K562 (cell line): ENCODE results near the gene SRL. TPM values are rescaled to one million over a fixed set of nuclear protein-coding genes. Genes with fewer than 3 reads are reported as not detected.

ENCODE experiments used
- ATAC-seq: fragments of 200-7000 bp; cut with Tn5 transposase; 3 replicates; pipeline ENCODE4 v1.9.1; 2020; ENCODE audit warnings: moderate library complexity
- BruUV-seq: library from RNA; stranded (reverse); fragments of 400-500 nt; replicated peaks from 2 replicates; lab custom pipeline; 2021; lab: Mats Ljungman, UMichigan
- CTCF ChIA-PET: fragments of 300-600 bp; formaldehyde crosslinking; extraction: SDS; loops from one replicate; lab custom pipeline; 2021; ENCODE audit warnings: low intra/inter-chr PET ratio; lab: Yijun Ruan, JAX
- POLR2A ChIA-PET: fragments of 300-600, 350-650 bp; sonication (Branson Sonifier 250); formaldehyde crosslinking; extraction: SDS; loops from one replicate; lab custom pipeline; 2021; ENCODE audit warnings: antibody characterized with exemption, inconsistent platforms; lab: Yijun Ruan, JAX
- DNase-seq, 4 experiments: peaks; one replicate each; pipeline versions ENCODE4 v3.0.0 to v3.0.0-alpha.2; 2011 to 2018; ENCODE audit warnings: low spot score in 3 of 4, mixed read lengths in 3 of 4; ENCODE audit errors: extremely low read depth in 1 of 4
- FAIRE-seq: peaks from 2 replicates; lab custom pipeline; 2011; peaks lifted over from hg19 to GRCh38; lab: Jason Lieb, UNC
- H2AFZ ChIP-seq: 2 replicates; pipeline ENCODE4 v1.6.0; 2011; ENCODE audit warnings: low read depth, low read length, control low read depth, inconsistent platforms
- H3K27ac ChIP-seq: fragments of 200-600 bp; 3 replicates; pipeline ENCODE4 v1.8.0; 2011; ENCODE audit warnings: low read depth, mild to moderate bottlenecking, control low read depth, inconsistent platforms, low read length, moderate library complexity, mixed read lengths; ENCODE audit errors: extremely low read depth
- H3K27me3 ChIP-seq, 2 experiments: fragments of 300-600 bp in 1 of 2; 2 replicates in 1 of 2; 3 replicates in 1 of 2; pipeline versions ENCODE4 v1.6.0 to v1.8.0; 2011; ENCODE audit warnings: inconsistent platforms in 2 of 2, low read length in 2 of 2, mild to moderate bottlenecking in 1 of 2, mixed read lengths in 1 of 2, moderate library complexity in 1 of 2; ENCODE audit not compliant: control insufficient read depth in 2 of 2, insufficient read depth in 2 of 2
- H3K36me3 ChIP-seq: fragments of 300-600 bp; 3 replicates; pipeline ENCODE4 v1.8.0; 2011; ENCODE audit warnings: mild to moderate bottlenecking, low read length, inconsistent platforms; ENCODE audit not compliant: control insufficient read depth, insufficient read depth
- H3K4me1 ChIP-seq, 2 experiments: fragments of 200-600 bp in 1 of 2; replicated peaks in 1 of 2; 2 replicates in 1 of 2; 3 replicates in 1 of 2; pipeline versions ENCODE4 v1.5.1 to v1.8.0; 2011; ENCODE audit warnings: inconsistent platforms in 2 of 2, low read length in 2 of 2, mild to moderate bottlenecking in 1 of 2, mixed read lengths in 1 of 2, moderate library complexity in 1 of 2; ENCODE audit not compliant: control insufficient read depth in 2 of 2, insufficient read depth in 2 of 2
- H3K4me2 ChIP-seq: 2 replicates; pipeline ENCODE4 v1.6.1; 2011; ENCODE audit warnings: low read length, control low read depth, inconsistent platforms, mixed read lengths; ENCODE audit not compliant: insufficient read depth
- H3K4me3 ChIP-seq: fragments of 200-600 bp; sonication (generic), shearing (Covaris generic); 2 replicates; pipeline ENCODE4 v1.5.1; 2016; ENCODE audit warnings: control low read depth, inconsistent platforms
- H3K79me2 ChIP-seq: fragments of 200-600 bp; 3 replicates; pipeline ENCODE4 v1.8.0; 2011; ENCODE audit warnings: low read length, inconsistent platforms; ENCODE audit not compliant: control insufficient read depth, insufficient read depth
- H3K9ac ChIP-seq, 2 experiments: 2 replicates each; pipeline versions ENCODE4 v1.6.0 to v1.6.1; 2011; ENCODE audit warnings: low read depth in 2 of 2, low read length in 2 of 2, control low read depth in 1 of 2, inconsistent platforms in 1 of 2, mild to moderate bottlenecking in 1 of 2, mixed read lengths in 1 of 2; ENCODE audit not compliant: insufficient read depth in 1 of 2
- H3K9me1 ChIP-seq: one replicate; pipeline ENCODE4 v1.6.0; 2011; ENCODE audit warnings: inconsistent platforms, mild to moderate bottlenecking, low read length, moderate library complexity; ENCODE audit not compliant: control insufficient read depth, insufficient read depth
- H3K9me3 ChIP-seq: replicated peaks from 2 replicates; pipeline ENCODE4 v1.5.1; 2011; ENCODE audit warnings: low read depth, low read length, inconsistent platforms; ENCODE audit not compliant: control insufficient read depth, insufficient read depth
- H4K20me1 ChIP-seq: replicated peaks from 2 replicates; pipeline ENCODE4 v1.6.1; 2011; ENCODE audit warnings: low read length, inconsistent platforms, mixed read lengths; ENCODE audit not compliant: control insufficient read depth, insufficient read depth
- NRF1 ChIP-seq, 2 experiments: fragments of 450-650 bp; IDR thresholded peaks in 1 of 2; conservative IDR thresholded peaks in 1 of 2; 2 replicates each; pipeline ENCODE4 v1.6.1; 2014; ENCODE audit warnings: mild to moderate bottlenecking in 2 of 2
- NUFIP1 ChIP-seq: fragments of 450-650 bp; IDR thresholded peaks from 2 replicates; pipeline ENCODE4 v1.6.1; 2018; ENCODE audit not compliant: partially characterized antibody
- RBM15 ChIP-seq: fragments of 200-400 bp; formaldehyde crosslinking; IDR thresholded peaks from 2 replicates; pipeline ENCODE4 v1.6.1; 2018; ENCODE audit warnings: mild to moderate bottlenecking, low read length, moderate library complexity; ENCODE audit not compliant: insufficient read depth
- ZNF583 ChIP-seq: fragments of 250-450 bp; sonication (Bioruptor Pico); IDR thresholded peaks from 2 replicates; pipeline ENCODE4 v1.4.0; 2020
- ZNF717 ChIP-seq: fragments of 250-450 bp; sonication (Bioruptor Pico); IDR thresholded peaks from 2 replicates; pipeline ENCODE4 v1.5.0; 2021
- WGBS: fragments of 100-300 bp; shearing (Covaris generic); methylation state at CpG from one replicate; pipeline ENCODE4 v1.1.6; 2016; ENCODE audit warnings: low coverage, mixed read lengths; ENCODE audit not compliant: insufficient coverage; ENCODE audit errors: missing lambda C conversion rate; 5-methylcytosine and 5-hydroxymethylcytosine counted together
- in situ Hi-C: fragments of 300-500 bp; cut with MboI; formaldehyde crosslinking; loops from 4 replicates; pipeline ENCODE4 v1.15.0; 2018; ENCODE audit warnings: inconsistent platforms, mixed read lengths
- intact Hi-C: fragments of 100-400 bp; cut with micrococcal nuclease; formaldehyde crosslinking; loops from 2 replicates; pipeline ENCODE4 v1.14.2; 2022
- polyA plus RNA-seq, 8 experiments: library from polyadenylated mRNA; depleted of rRNA in 4 of 8; stranded (reverse) in 5 of 8; unstranded in 3 of 8; fragments of >200 nt; fragmentation: Nextera tagmentation in 2 of 8; fragmentation: Illumina TruSeq in 1 of 8; extraction: Ambion mirVana in 2 of 8; extraction: Trizol in 1 of 8; gene quantifications; 2 replicates each; pipeline versions ENCODE4 v1.2.1 to v1.2.3, GENCODE V29; 2011 to 2014; ENCODE audit warnings: inconsistent platforms in 1 of 8, missing spikeins in 1 of 8
- total RNA-seq, 7 experiments: library from RNA; depleted of rRNA in 6 of 7; stranded (reverse); fragments of >200 nt in 6 of 7; fragmentation: Illumina TruSeq in 2 of 7; extraction: Trizol in 2 of 7; gene quantifications; 2 replicates each; pipeline versions ENCODE4 v1.2.1 to v1.2.3, GENCODE V29; 2011 to 2021; ENCODE audit warnings: low replicate concordance in 1 of 7
- TF ChIP-seq, protein P1 (sequence below): sonication (generic); formaldehyde crosslinking; IDR thresholded peaks from 2 replicates; pipeline ENCODE4 v1.8.0; 2022; ENCODE audit warnings: missing genetic modification reagents, mild to moderate bottlenecking, borderline replicate concordance

SRL gene
- total and polyA plus RNA-seq, 9 of the 15 experiments (the other 6 are each of a cell fraction or from before 2014, with no cell fraction given): 0.01 TPM; not detected in 8

DNA sequence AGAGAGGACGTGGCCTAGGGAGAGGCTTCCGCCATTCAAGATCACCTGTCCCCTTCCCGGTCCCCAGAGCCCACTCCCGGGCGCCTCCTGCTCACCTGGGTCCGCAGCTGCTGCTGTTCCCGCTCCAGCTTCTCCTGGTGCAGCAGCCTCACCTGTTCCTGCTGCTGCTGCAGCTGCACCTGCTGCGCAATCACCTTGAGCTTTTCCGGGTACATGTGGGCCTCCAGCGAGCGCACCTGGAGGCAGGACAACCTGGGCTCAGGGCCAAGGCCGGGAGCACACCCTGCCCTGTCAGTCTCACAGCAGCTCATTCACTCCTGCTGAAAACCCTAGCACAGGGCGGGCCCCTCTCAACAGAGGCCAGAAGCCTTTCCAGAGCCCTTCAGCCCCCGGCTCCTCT, 18.5 kb upstream of the SRL start:
- Histone ChIP-seq H3K4me1 (peaks cover 9 to 47% of the 10 kb centered on the region in 2 experiments; a peak in 3 of 5 replicates), H2AFZ (no peak overlapping the region), H3K4me2 (no peak overlapping the region), H4K20me1 (peaks cover 6% of the 10 kb centered on the region; the same call in 1 of the 2 replicates), H3K9me3 (no peaks in the 10 kb centered on the region), H3K36me3 (peaks cover 59% of the 10 kb centered on the region; the same call in 2 of the 3 replicates), H3K4me3 (no peak overlapping the region), H3K79me2 (peaks cover 31% of the 10 kb centered on the region), H3K9ac (peak overlapping the region in 1 of 2 experiments; percentile 26; a peak in 2 of 4 replicates), H3K27ac (no peak overlapping the region), H3K9me1 (peaks cover 6% of the 10 kb centered on the region), H3K27me3 (no peaks in the 10 kb centered on the region)
- no TSS peak for BruUV-seq
- WGBS: 95% methylated on average over 13 of the region's 14 CpGs
- ATAC-seq (no peak), FAIRE-seq (no peak), DNase-seq (no peak)
- in situ Hi-C loops (no loop called here), intact Hi-C loops (loop anchor here (5.0 kb wide), 1 partner anchor 142 kb away; no protein-coding TSS in a partner anchor)
- CTCF ChIA-PET: no interaction called here
- TF ChIP-seq NRF1 (conservative IDR thresholded peaks at IDR 0.05 in 1 of 2, IDR thresholded peaks at IDR 0.05 in 1 of 2) (no peak), ZNF583 (CRISPR knock-in tag) (no peak), ZNF717 (no peak), NUFIP1 (no peak), RBM15 (no peak)
- TF ChIP-seq, protein P1, sequence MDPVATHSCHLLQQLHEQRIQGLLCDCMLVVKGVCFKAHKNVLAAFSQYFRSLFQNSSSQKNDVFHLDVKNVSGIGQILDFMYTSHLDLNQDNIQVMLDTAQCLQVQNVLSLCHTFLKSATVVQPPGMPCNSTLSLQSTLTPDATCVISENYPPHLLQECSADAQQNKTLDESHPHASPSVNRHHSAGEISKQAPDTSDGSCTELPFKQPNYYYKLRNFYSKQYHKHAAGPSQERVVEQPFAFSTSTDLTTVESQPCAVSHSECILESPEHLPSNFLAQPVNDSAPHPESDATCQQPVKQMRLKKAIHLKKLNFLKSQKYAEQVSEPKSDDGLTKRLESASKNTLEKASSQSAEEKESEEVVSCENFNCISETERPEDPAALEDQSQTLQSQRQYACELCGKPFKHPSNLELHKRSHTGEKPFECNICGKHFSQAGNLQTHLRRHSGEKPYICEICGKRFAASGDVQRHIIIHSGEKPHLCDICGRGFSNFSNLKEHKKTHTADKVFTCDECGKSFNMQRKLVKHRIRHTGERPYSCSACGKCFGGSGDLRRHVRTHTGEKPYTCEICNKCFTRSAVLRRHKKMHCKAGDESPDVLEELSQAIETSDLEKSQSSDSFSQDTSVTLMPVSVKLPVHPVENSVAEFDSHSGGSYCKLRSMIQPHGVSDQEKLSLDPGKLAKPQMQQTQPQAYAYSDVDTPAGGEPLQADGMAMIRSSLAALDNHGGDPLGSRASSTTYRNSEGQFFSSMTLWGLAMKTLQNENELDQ (CRISPR knock-in tag): no peak
- POLR2A ChIA-PET: interaction anchor here (0.6 kb wide), 1 partner anchor 64 kb away, joined by 4 read pairs; no protein-coding TSS in a partner anchor
